DND-41 (cell line): ENCODE results near the gene DNLZ.

Experiments
- CTCF ChIP-seq: IDR thresholded peaks from 2 replicates; pipeline ENCODE4 v1.5.1; 2012; ENCODE audit warnings: borderline replicate concordance, low read length, moderate library complexity, mild to moderate bottlenecking; ENCODE audit not compliant: poor library complexity, severe bottlenecking; ENCODE audit errors: extremely low read depth
- EZH2 ChIP-seq: IDR thresholded peaks from 3 replicates; pipeline ENCODE4 v1.6.1; 2012; ENCODE audit warnings: borderline replicate concordance, low read depth, mild to moderate bottlenecking, moderate library complexity, low read length, inconsistent platforms; ENCODE audit not compliant: severe bottlenecking

- TF ChIP-seq EZH2 = no peak
- no peak for TF ChIP-seq CTCF
Observed at GRCh38 chr9:136393531-136393930, 30.0 kb upstream of the DNLZ start.
